NCI-H1417 (cell line): ENCODE data around the gene NSL1.
"Not testable (repeated sequence)": the region's sequence is repeated elsewhere in the genome, so short reads cannot be mapped to it uniquely, and the experiment has no call there.

ENCODE experiments used
- DNase-seq, 3 experiments: peaks; one replicate each; lab custom pipeline; 2025; lab: John Stamatoyannopoulos, UW

NSL1 gene

GRCh38 chr1:212749821-212750535 lies 41.6 kb downstream of the NSL1 start:
- DNase-seq, result peak; percentile 29 to 73 (median 36)

- DNase-seq, result no peak
Observed at GRCh38 chr1:212746546-212746945, 45.0 kb downstream of the NSL1 start.

GRCh38 chr1:212745303-212745702 lies 46.3 kb downstream of the NSL1 start:
- DNase-seq, result no peak

DNA sequence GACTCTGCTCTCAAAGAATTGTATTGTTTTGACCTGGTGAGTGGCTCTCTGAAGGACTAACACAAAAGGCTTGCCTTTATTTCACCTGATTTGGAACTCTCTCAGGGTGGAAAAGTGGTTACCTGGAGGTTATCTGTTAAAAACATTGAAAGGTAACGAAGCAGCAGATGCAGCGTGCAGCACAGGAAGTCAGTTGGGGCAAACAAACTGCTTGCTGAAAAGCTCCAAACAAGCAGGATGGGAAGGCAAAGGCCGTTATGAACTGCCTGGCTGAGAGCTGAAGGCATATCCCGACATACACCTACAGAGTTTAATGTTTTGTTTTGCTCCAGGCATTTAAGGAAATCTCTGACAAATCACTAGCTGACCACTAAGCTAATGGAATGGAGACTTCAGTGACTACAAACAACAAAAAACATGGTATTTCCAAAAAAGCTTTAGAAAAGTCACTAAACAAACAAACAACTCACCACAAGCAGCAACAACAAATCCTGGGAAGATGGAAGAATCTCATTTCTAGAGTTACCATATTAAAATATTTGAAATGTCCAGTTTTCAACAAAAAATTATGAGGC lies 47.6 kb downstream of the NSL1 start:
- no peak for DNase-seq

DNA sequence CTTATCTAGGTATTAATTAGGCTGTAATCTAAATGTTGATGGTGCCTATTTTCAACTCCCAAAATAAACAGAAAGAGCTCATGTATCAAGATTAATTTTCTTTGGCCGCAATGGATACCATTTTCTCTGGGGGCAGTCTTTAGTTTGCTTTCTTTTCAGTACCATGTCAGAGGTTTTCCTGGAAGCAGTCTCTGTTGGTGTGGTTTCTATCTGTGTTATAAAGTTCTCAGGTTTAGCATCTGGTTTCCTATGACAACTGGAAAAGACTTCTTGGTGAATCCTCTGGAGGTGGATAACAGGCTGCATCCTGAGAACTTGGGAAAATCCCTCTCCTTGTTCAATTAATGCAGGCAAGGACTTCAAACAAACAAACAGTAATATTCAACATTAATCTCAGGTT lies 53.2 kb downstream of the NSL1 start:
- DNase-seq, result peak in 1 of 3 experiments; percentile 52

DNA sequence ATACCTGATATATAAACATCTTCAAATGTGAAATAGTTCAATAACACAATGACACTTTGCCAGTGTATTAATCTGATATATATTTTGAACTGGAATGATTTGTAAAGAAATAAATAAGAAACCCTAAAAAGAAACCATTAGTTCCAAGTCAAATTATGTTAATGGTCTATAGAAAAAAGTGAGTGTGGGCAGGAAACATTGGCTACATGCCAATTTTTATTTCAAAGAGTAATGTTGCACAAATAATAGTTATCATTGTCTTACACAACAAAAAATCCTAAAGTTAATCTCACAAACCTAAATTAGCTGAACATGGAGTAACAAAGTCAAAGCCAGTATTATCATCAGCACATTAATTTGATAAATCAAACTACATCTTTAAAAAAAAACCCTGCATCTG lies 54.0 kb downstream of the NSL1 start:
- DNase-seq, result peak in 2 of 3 experiments; percentile 10 to 56

DNA sequence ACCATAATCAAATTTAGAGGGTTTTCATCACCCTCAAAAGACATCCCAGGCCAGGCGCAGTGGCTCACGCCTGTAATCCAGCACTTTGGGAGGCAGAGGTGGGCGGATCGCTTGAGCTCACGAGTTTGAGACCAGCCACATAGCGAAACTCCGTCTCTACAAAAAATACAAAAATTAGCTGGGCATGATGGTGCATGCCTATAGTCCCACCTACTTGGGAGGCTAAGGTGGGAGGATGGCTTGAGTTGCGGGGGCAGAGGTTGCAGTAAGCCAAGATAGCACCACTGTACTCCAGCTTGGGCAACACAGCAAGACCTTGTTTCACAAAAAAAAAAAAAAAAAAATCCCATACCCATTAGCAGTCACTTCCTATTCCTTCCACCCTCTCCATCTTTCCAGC lies 58.5 kb downstream of the NSL1 start:
- DNase-seq, result no peak

DNA sequence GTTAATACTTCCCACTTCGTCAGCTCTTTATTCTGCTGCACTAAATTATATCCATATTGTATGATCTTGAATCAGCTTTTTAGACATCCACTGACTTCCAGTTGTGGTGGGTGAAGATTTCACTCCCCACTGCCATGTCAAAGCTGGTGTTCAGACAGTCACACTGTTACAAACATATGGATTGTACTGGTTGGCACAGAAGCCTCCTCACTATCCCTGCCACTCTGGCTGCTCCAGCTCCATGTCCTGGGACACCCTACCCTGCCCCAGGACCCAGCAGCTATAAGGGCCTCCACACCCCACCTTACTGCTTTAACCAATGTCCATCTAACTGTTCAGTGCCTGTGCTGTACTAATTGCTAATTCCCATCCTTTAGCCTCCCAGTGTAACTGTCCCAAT lies 59.9 kb downstream of the NSL1 start:
- DNase-seq, result no peak

DNA sequence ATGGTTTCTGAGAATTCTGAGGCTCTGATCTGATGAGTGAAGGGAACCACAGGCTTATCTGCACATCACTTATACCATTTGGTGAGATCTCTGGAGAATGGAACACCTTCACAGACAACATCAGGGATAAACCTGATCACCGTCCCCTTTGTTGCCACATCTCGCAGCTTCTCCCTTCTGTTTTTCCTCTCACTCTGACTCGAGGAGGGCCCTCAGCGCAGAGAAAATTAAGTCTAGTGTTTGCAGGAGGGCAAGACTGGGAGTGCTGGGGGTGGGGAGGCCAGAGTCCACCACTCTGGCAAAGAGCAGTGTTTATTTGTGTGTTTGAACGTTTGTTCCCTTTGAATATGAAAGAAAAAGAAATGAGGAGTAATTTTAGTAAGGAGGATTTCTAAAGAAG lies 63.0 kb downstream of the NSL1 start:
- DNase-seq, result no peak

- DNase-seq, result no peak
Observed at GRCh38 chr1:212727386-212728181, 64.0 kb downstream of the NSL1 start.

DNA sequence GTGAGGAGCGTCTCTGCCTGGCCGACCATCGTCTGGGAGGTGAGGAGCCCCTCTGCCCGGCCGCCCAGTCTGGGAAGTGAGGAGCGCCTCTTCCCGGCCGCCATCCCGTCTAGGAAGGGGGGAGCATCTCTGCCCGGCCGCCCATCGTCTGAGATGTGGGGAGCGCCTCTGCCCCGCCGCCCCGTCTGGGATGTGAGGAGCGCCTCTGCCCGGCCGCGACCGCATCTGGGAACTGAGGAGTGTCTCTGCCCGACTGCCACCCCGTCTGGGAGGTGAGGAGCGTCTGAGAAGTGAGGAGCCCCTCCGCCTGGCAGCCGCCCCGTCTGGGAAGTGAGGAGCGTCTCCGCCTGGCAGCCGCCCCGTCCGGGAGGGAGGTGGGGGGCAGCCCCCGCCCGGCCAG lies 66.9 kb downstream of the NSL1 start:
- DNase-seq, result not testable (repeated sequence)

DNA sequence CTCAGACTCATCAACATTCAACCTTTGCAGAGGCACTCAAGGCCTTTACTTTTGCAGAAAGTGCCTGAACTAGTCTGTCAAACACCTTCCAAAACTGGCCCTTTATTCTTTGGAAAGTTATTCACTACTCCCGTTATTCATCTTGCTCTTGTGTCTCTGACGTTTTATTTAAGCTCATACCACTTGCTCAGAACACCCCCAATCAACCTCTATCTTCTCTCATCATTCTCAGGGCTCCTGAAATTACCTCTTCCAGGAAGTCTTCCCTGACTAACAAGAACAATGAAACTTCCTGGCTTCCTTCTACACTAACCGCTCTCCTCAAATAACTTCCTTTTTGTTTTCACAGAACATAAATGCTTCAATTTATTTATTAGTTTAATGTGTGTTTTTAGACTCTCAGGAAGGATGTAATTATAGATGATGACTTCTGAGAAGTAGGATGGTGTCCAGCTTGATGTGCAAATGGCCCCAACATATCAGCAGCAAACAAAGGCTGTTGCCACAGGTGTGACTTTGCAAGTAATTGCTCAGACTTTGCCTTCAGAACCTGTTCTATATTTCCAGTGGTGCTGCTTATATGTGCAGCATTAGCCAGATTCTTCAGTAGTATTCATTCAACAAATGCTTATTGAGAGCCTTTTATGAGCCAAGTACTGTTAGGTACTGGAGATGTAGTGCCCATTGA lies 69.2 kb downstream of the NSL1 start:
- DNase-seq, result peak in 1 of 3 experiments; percentile 65

DNA sequence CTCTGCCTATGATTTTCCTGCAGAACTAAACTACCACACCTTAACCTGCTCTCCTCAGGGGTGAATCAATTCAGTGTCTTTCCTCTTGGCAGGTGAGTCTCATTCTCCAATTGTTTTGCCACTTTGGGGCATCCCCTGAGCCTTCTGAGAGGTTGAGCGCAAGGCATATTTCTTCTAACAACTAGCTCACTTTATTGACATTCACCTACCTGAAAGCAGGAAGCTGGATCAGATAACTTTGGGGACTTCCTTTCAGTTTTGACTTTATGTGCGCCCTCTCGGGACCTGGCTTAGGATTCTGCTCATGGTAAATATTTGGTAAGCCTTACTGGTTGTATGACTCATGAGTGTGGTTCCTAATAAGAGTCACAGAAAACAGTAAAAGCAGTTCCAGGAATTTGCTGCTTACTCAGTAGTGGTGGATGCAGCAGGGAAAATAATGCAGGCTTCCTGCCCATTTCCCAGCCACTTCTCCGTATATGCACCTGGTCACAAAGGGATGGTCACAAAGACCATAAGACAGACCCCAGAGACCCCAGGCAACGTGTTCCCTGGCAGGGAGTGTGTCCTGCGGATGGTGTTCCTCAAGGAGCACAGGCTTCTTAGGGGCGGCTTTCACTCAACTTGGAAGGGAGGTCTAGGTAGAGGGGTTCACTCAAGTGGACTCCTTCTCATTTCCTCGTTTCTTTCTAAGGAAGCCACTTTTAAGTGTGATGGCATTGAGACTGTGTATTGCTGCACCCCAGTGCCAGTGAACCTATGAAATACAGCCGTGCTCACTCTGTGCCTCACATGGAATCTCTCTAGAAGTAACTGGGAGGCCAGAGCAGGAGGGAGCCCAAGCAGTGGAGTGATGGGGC lies 70.0 kb downstream of the NSL1 start:
- no peak for DNase-seq

- no peak for DNase-seq
Observed at GRCh38 chr1:212719633-212720032, 71.9 kb downstream of the NSL1 start.

GRCh38 chr1:212718499-212718898 lies 73.1 kb downstream of the NSL1 start:
- DNase-seq, result peak in 1 of 3 experiments; percentile 16

DNA sequence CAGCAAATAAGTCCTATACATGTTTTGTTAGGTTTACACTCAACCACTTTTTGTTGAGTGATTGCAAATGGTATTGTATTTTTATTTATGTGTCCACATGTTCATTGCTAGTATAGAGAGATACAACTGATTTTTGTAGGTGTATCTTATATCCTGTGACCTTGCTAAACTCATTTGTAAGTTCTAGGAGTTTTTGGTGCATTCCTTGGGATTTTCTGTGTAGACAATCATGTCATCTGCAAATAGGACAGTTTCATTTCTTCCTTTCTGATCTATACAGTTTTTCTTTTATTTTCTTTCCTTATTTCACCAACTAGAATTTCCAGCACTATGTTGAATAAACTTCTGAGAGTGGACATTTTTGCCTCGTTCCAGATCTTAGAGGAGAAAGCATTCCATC lies 75.4 kb downstream of the NSL1 start:
- DNase-seq, result no peak

DNA sequence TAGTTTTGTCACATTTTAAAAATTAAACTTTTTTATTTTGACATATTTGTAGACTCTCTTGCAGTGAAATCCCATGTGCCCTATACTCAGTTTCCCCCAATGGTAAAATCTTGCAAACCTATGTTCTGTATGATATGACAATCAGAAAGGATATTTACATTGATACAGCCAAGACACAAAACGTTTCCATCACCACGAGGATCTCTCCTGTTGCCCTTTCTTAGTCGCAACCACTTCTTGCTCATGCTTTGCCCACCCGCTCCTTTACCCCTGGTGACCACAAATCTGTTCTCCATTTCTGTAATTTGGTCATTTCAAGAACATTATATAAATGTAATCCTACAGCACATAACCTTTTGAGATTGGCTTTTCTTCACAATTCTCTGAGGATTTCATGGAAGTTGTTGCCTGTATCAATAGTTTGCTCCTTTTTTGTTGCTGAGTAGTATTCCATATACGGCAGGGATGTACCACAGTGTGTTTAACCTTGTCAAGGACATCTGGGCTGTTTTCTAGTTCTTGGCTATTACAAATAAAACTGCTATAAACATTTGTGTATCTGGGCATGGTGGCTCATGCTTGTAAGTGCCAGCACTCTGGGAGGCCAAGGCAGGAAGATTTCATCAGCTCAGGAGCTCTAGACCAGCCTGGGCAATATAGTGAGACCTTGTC lies 78.0 kb downstream of the NSL1 start:
- no peak for DNase-seq

- DNase-seq, result no peak
Observed at GRCh38 chr1:212712451-212713303, 78.9 kb downstream of the NSL1 start.

DNA sequence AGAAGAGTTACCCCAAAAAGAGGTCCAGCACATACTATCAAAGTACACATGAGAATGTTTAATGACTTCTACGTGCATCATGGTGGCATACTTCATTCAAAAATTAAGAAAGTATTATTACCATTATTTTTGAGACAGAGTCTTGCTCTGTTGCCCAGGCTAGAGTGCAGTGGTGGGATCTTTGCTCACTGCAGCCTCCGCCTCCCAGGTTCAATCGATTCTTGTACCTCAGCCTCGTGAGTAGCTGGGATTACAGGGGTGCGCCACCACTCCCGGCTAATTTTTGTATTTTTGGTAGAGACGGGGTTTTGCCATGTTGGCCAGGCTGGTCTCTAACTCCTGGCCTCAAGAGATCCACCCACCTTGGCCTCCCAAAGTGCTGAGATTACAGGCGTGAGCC lies 79.6 kb downstream of the NSL1 start:
- DNase-seq, result not testable (repeated sequence)

GRCh38 chr1:212710566-212710965 lies 81.0 kb downstream of the NSL1 start:
- no peak for DNase-seq
